Midbrain (tissue), 1 donor: Measurements from ENCODE around the gene FXYD5.
"Not testable (repeated sequence)": the region's sequence is repeated elsewhere in the genome, so short reads cannot be mapped to it uniquely, and the experiment has no call there.

Source experiments
- DNase-seq: peaks from one replicate; lab custom pipeline; 2025; lab: John Stamatoyannopoulos, UW

Gene FXYD5

GRCh38 chr19:35120492-35120891, 34.0 kb upstream of the FXYD5 start:
- DNase-seq: no peak

- no peak for DNase-seq
Observed at GRCh38 chr19:35120898-35121297, 33.6 kb upstream of the FXYD5 start.

GRCh38 chr19:35122687-35123551, 31.6 kb upstream of the FXYD5 start:
- DNase-seq: no peak

GRCh38 chr19:35123573-35123972, 31.0 kb upstream of the FXYD5 start:
- no peak for DNase-seq

- peak; percentile 95 for DNase-seq
Observed at GRCh38 chr19:35124098-35125060, 30.2 kb upstream of the FXYD5 start.

GRCh38 chr19:35125270-35125717, 29.2 kb upstream of the FXYD5 start:
- no peak for DNase-seq

- no peak for DNase-seq
Observed at GRCh38 chr19:35125749-35126623, 28.5 kb upstream of the FXYD5 start.

- peak; percentile 55 for DNase-seq
Observed at GRCh38 chr19:35126624-35126959, 27.9 kb upstream of the FXYD5 start.

- DNase-seq: no peak
Observed at GRCh38 chr19:35127871-35128270, 26.7 kb upstream of the FXYD5 start.

- no peak for DNase-seq
Observed at GRCh38 chr19:35128398-35129057, 26.0 kb upstream of the FXYD5 start.

- not testable (repeated sequence) for DNase-seq
Observed at GRCh38 chr19:35129724-35130274, 24.7 kb upstream of the FXYD5 start.

- DNase-seq: no peak
Observed at GRCh38 chr19:35130761-35131720, 23.5 kb upstream of the FXYD5 start.

GRCh38 chr19:35132254-35132653, 22.3 kb upstream of the FXYD5 start:
- DNase-seq: no peak

GRCh38 chr19:35133826-35134225, 20.7 kb upstream of the FXYD5 start:
- no peak for DNase-seq

- DNase-seq: no peak
Observed at GRCh38 chr19:35134601-35135242, 19.8 kb upstream of the FXYD5 start, which contains the start of gene LGI4. LGI4 (minus strand) TSS chr19:35135059; CDS start chr19:35134680, 379 bp downstream.

GRCh38 chr19:35135389-35135909, 19.1 kb upstream of the FXYD5 start:
- DNase-seq: peak; percentile 87

GRCh38 chr19:35136231-35136630, 18.3 kb upstream of the FXYD5 start:
- no peak for DNase-seq

GRCh38 chr19:35136977-35137702, 17.4 kb upstream of the FXYD5 start:
- no peak for DNase-seq
